ENCODE measurements around the gene SLC25A22.

DNA sequence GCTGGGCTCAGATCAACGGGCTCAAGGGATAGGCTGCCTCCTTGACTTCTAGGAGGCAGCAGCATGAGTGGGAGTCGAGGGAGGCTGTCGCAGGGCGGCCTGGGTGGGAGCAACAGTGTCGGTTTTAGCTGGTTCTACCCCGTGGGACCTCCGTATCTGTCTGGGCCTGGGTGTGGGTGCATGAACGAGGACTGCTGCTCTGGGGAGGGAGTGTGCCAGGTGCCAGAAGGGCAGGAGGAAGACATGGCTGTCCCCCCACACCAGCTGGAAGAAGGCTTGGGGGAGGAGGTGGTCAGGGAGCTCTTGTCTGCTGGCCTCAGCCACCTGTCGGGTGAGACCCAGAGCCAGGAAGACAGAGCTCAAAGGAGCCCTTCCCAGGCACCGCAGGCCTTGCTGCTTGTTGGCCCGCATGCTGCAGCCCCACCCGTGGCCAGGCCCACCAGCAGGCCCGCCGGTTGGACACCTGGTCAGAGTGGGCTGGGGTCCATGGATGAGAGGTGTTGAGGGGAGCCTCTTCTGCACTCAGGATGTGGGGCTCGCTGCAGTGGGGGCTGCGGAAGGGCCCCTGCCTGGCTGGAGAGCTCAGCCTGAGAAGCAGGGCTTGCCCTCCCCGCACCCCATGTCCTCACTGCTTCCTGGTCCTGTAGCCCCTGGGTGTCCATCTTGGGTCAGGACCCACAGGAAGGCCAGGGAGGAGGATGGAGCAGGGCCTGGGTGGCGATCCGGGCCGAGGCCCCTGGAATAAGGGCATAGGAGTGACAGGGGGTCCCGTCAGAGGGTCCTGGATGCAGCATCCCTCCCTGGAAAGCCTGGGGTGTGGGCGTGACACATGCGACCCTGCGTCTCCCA is 11.6 kb downstream of the SLC25A22 start:
- TF ChIP-seq, protein P1, sequence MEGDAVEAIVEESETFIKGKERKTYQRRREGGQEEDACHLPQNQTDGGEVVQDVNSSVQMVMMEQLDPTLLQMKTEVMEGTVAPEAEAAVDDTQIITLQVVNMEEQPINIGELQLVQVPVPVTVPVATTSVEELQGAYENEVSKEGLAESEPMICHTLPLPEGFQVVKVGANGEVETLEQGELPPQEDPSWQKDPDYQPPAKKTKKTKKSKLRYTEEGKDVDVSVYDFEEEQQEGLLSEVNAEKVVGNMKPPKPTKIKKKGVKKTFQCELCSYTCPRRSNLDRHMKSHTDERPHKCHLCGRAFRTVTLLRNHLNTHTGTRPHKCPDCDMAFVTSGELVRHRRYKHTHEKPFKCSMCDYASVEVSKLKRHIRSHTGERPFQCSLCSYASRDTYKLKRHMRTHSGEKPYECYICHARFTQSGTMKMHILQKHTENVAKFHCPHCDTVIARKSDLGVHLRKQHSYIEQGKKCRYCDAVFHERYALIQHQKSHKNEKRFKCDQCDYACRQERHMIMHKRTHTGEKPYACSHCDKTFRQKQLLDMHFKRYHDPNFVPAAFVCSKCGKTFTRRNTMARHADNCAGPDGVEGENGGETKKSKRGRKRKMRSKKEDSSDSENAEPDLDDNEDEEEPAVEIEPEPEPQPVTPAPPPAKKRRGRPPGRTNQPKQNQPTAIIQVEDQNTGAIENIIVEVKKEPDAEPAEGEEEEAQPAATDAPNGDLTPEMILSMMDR (IDR thresholded peaks at IDR 0.05; ENCODE audit: low read depth, low read length): no peak
- no peak for TF ChIP-seq EZH2phosphoT487 (IDR thresholded peaks at IDR 0.05; ENCODE audit: low read depth)

All from OCI-LY3 (cell line).